ENCODE measurements around the gene NFASC.

Gene NFASC

DNA sequence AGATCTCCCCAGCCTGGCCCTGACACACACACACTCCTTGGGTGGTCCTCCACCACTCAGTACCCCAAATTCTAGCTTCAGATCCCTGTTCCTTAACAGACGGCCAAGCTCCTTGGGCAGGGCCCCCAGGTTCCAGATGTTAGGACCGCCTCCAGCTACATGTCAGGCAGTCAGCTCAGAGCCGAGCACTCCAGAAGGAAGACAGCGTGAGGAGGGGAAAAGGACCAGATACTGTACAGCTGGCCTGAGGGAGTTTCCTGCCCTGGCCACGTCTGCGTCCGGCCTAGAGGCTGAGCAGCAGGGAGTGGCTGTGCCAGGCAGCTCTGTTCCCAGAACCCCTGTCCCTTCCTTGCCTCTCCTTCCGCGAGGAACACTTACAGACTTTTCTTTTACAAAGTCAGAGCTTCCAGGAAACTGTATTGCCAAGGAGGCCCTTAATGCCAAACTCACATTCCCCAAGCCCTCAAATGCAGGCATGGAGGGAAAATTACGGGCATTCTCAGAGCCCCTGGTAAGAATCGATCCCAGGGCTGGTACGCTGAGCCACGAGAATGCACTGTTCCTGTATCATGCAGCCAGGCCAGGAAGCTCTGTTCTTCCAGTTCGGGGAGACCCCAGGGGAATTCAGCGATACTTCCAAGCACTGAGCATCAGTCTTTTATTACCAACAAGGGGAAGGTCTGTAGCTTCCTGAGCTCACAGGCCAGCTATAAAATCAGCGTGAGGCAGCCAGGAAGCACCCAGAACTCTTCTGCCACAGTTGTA is 127.1 kb downstream of the NFASC start:
- in situ Hi-C loops (cut with HindIII; ENCODE audit: low sequenced_read_pairs): no loop called here

- in situ Hi-C loops (cut with HindIII; ENCODE audit: low sequenced_read_pairs): loop anchor here (10.0 kb wide), 1 partner anchor 54 kb away; no protein-coding TSS in a partner anchor
Measured at GRCh38 chr1:205001162-205001561, 130.5 kb downstream of the NFASC start.

GRCh38 chr1:205002705-205003104 is 132.0 kb downstream of the NFASC start:
- in situ Hi-C loops (cut with HindIII; ENCODE audit: low sequenced_read_pairs): loop anchor here (10.0 kb wide), 1 partner anchor 52 kb away; no protein-coding TSS in a partner anchor

DNA sequence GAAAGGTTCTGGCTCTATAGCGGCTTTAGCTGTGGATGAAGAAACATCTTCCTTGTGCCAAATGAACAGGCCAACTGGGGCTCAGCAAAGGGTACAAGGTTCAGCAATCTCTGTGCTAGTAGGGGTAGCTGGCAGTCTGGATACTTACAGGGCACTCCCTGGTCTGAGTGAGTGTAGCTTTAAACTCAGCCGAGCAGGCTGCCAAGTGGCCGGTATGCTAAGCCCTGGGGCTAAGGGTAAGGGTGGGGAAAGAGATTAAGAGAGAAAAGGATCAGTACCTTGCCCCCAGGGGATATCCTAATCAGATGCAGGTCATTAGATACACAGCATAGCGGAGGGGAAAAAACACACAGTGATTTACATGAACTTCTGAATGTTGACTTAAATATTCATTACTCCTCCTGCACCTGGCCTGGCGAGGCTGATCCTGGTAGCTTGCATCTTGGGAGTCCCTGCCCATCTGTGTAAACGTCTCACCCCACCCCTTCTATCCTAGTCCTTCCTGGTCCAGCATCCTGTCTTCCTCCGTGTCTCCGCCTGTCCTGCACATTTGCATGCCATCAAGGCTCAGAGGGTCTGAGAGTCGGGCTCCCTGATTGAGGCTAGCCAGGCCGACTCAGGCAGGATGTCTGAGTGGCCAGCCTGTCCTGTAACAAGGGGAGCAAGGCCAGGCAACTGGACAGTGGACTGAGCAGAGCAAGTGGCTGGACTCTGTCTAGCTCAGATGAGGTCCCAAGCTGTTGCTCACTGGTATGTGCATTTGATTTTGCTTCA is 132.9 kb downstream of the NFASC start:
- in situ Hi-C loops (cut with HindIII; ENCODE audit: low sequenced_read_pairs): loop anchor here (10.0 kb wide), 1 partner anchor 51 kb away; no protein-coding TSS in a partner anchor

DNA sequence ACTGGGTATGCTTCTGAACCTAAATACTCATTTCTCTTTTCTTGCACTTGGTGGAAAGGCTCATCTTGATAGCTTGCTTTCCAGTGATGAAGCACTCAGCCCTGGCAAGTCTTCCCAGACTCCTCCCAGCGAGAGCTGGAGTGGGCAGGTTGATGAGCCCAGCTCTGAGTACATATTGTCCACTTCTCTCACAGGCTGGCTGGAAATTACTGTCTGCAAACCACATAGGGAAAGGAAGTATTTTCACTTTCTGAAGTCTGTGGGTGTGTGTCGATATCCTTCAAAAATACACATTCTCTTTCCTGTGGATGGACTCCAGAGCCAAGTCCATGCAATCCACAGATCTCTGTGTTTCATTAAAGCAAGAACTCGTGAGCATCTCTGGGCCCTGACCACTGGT is 133.7 kb downstream of the NFASC start:
- in situ Hi-C loops (cut with HindIII; ENCODE audit: low sequenced_read_pairs): loop anchor here (10.0 kb wide), 1 partner anchor 50 kb away; no protein-coding TSS in a partner anchor

- in situ Hi-C loops (cut with HindIII; ENCODE audit: low sequenced_read_pairs): loop anchor here (5.0 to 10.0 kb wide), 2 partner anchors 46 to 57 kb away; no protein-coding TSS in a partner anchor
Measured at GRCh38 chr1:205008896-205009295, 138.2 kb downstream of the NFASC start.

GRCh38 chr1:205009670-205010069 is 139.0 kb downstream of the NFASC start:
- in situ Hi-C loops (cut with HindIII; ENCODE audit: low sequenced_read_pairs): loop anchor here (5.0 to 10.0 kb wide), 3 partner anchors 45 to 65 kb away; no protein-coding TSS in a partner anchor

GRCh38 chr1:205012391-205013140 is 141.9 kb downstream of the NFASC start:
- in situ Hi-C loops (cut with HindIII; ENCODE audit: low sequenced_read_pairs): loop anchor here (10.0 kb wide), 1 partner anchor 62 kb away; no protein-coding TSS in a partner anchor

DNA sequence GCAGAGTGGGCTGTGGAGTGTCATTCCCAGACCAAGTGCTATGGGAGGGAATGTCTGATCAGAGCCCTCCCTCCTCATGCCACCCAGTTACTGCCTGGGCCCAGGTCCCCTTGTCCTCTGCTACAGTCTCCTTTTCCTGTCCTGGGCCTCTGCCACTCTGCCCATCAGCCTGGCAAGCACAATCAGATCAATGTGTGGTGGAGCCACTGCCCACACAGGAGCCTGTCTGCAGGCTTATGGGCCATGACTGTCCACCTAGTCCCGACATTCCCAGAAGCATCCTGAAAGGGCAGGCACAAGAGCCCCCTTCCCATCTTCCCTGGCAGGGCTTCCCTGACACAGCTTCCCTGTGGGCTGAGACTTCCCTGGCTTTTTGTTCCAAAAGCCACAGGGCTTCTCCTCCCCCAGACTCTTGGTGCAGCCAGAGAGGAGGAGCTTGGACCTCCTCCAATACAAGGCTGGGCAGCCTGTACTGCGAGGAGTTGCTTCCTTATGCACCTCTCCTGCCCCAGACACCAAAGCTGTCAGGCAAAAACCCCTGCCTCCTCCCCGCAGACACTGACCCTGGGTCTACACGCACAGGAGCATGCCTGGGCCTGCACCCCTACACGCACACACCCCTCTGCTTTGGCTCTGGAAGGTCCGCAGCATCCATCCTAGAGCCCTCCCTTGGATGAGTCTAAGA is 143.2 kb downstream of the NFASC start:
- in situ Hi-C loops (cut with HindIII; ENCODE audit: low sequenced_read_pairs): loop anchor here (10.0 kb wide), 1 partner anchor 61 kb away; no protein-coding TSS in a partner anchor

DNA sequence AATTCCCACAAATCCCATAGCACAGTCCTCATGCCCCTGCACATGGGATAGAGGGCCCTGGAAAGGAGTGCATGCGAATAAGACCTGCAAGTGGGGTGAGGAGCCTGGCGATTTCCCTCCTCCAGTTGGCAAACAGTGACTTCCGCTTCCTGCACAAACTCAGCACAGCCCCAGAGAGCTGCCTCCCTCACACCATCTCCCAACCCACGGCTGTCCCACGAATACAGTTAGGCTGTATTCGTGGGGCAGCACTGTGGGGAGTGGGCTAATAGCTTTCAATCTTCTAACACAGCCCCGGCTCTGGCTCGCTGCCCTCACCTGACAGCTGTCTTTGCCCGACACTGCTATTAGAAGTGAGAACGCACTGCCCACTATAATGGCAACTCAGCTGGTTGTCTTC is 144.1 kb downstream of the NFASC start:
- in situ Hi-C loops (cut with HindIII; ENCODE audit: low sequenced_read_pairs): loop anchor here (10.0 kb wide), 1 partner anchor 60 kb away; no protein-coding TSS in a partner anchor

- in situ Hi-C loops (cut with HindIII; ENCODE audit: low sequenced_read_pairs): loop anchor here (10.0 kb wide), 1 partner anchor 60 kb away; no protein-coding TSS in a partner anchor
Measured at GRCh38 chr1:205015241-205015640, 144.6 kb downstream of the NFASC start.

GRCh38 chr1:205016075-205016474 is 145.4 kb downstream of the NFASC start:
- in situ Hi-C loops (cut with HindIII; ENCODE audit: low sequenced_read_pairs): loop anchor here (10.0 kb wide), 1 partner anchor 59 kb away; no protein-coding TSS in a partner anchor

DNA sequence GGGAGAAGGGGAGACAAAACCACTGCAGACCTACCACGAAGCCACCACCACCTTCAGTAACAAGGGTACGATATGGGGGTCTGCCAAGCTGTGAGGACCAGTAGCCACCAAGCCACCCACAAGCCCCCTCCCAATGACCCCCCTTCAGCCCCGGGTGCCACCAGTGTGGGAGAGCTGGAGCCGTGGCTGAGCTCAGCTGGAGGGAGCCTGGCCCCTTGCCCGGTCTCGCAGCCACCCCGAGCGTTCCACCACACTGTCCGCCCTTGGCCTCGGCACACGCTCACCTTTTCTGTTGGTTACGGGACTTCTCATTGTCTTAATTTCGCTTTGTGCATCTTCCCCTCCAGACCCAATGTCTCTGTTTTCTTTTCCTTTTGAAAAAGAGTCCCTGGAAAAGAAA is 145.9 kb downstream of the NFASC start:
- in situ Hi-C loops (cut with HindIII; ENCODE audit: low sequenced_read_pairs): loop anchor here (10.0 kb wide), 1 partner anchor 58 kb away; no protein-coding TSS in a partner anchor

DNA sequence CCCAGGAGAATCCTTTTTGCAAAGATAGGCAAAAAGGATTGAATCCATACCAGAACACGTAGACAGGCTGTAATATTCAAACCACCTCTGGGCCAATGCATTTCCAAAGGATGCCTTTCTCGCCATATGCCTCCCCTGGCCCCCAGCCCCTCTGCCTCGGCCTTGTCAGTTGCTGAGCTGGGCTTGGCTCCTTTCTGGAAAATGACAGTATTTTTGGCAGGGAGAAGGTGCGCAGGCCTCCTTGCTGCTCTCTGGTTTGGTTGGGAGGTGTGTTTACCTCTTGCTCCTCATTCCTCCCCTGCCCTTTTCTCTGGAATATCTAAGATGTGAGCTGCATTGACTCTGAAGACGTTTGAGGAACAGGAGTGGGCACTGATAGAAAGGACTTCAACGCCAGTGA is 146.3 kb downstream of the NFASC start:
- in situ Hi-C loops (cut with HindIII; ENCODE audit: low sequenced_read_pairs): loop anchor here (10.0 kb wide), 1 partner anchor 58 kb away; no protein-coding TSS in a partner anchor

DNA sequence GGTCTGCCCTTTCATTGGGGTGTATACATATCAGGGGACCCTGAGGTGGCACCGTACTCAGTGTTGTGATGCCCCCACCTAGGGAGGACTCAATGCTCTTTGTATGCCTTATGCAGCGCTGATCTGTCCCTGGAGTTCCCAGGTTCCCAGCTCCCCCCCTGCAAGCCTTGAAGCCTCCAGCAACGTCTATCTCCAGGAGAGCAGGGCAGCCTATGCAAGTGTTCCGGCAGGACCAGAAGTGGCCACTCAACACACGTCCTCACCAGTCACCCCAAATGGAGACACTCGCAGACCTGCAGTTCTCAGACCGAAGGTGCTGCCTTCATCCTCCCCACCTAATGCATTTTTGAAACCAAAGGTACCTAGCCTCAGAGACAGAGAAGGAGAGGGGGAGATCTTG is 147.1 kb downstream of the NFASC start:
- in situ Hi-C loops (cut with HindIII; ENCODE audit: low sequenced_read_pairs): loop anchor here (10.0 kb wide), 1 partner anchor 57 kb away; no protein-coding TSS in a partner anchor

DNA sequence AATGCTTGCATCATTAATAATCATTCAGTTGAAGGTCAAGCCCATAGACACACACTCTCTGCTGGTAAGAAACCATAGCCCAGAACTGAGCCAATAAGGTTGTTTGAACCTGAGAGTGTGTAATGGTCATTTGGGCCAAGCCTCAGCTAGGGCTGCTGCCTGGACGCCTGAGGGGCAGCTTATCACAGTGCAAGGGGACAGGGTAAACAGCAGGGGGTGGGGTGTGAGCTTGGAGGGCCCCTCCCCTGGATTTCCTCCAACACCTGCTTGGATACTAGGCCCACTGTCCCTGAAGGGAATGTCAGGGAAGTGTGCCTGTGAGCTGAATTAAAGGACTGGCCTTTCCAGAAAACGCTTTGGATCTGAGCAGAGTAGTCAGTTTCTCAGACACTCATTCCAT is 147.7 kb downstream of the NFASC start:
- in situ Hi-C loops (cut with HindIII; ENCODE audit: low sequenced_read_pairs): loop anchor here (10.0 kb wide), 1 partner anchor 56 kb away; no protein-coding TSS in a partner anchor

DNA sequence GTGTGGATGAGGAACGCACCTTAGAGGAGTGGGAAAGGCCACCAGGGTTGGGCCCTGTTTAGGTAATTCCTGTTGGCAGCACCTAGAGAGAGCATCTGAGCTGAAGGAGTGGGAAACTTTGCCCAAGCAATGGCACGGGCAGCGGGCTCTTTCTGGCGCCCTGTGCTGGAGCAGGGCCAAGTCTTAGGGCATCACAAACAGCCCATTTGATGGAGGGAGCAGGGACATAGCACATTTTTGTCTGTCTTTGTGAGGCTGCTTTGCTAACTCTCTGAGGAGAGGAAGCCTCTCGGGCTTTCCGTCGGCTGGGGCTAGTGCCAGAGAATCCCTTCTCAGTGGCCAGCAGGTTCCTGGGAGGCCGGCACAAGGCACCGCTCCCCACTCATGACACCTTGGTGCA is 149.8 kb downstream of the NFASC start:
- in situ Hi-C loops (cut with HindIII; ENCODE audit: low sequenced_read_pairs): no loop called here

DNA sequence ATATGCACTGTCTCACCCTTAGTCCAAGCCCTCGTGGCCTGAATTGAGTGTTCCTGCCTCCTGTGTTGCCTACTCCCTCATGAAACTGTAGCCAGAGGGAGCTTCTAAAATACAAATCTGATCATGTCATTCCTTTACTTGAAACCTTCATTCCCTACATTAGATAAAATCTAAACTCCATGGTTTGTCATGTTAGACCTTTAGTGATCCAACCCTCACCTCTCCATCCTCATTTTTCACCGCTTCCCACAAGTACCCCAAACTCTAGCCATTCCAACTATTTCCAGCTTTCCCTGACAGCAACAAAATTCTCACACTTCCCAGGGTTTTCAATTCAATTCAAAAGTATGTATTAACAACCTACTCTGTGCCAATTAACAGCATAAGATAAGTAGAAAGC is 154.0 kb downstream of the NFASC start:
- in situ Hi-C loops (cut with HindIII; ENCODE audit: low sequenced_read_pairs): no loop called here

DNA sequence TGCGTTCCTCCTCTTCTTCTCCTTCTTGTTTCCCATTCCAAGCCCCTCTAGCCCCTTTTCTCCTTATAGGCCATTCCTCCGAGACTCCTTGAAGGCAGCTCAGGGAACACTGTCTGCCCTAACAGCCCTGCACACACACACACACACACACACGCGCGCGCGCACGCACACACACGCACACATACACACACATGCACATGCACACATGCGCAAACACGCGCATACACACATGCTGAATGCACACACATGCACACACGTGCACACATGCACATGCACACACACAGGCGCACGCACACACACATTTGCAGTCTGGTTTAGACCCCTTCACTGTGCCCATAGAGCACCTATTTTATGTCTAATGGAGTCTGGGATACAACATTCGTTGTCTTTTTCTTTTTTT is 154.6 kb downstream of the NFASC start:
- in situ Hi-C loops (cut with HindIII; ENCODE audit: low sequenced_read_pairs): no loop called here

- in situ Hi-C loops (cut with HindIII; ENCODE audit: low sequenced_read_pairs): no loop called here
Measured at GRCh38 chr1:205026181-205026580, 155.5 kb downstream of the NFASC start.
